ENCODE results near the gene PCDHGC3.
A peak's percentile ranks its signal among the peaks of the same experiment; 100 is the strongest.

The PCDHGC3 gene

GRCh38 chr5:141484310-141484640, 8.5 kb downstream of the PCDHGC3 start:
- Histone ChIP-seq H3K9me3 (0 out of 2 replicates have a peak, but pooled peaks cover 8% of the 10 kb centered on the region), H3K27me3 (no peaks in the 10 kb centered on the region), H3K27ac (no peak overlapping the region), H3K9ac (peak overlapping the region; percentile 80; the same call in 1 of the 2 replicates), H3K4me3 (peak overlapping the region; percentile 71), H3K4me1 (peaks cover 86% of the 10 kb centered on the region), H3K36me3 (peaks cover 32% of the 10 kb centered on the region), H3K4me2 (peak overlapping the region; percentile 96), H4K20me1 (peaks cover 11% of the 10 kb centered on the region)
- TF ChIP-seq Cebpa-rat (IDR thresholded peaks at IDR 0.05): no peak

GRCh38 chr5:141484641-141485311, 9.0 kb downstream of the PCDHGC3 start, which contains the start of gene PCDHGC4:
Gene PCDHGC4 (plus strand): TSS chr5:141485030. CDS start chr5:141485174, 144 bp downstream.
- Histone ChIP-seq H3K4me2 (peak within 1 kb of the TSS; percentile 96), H3K9ac (peak within 1 kb of the TSS; percentile 80), H3K4me1 (peaks cover 86% of the 10 kb centered on the region), H3K27me3 (no peaks in the 10 kb centered on the region), H4K20me1 (peaks cover 11% of the 10 kb centered on the region; the same call in 1 of the 2 replicates), H3K4me3 (peak within 1 kb of the TSS; percentile 71), H3K27ac (peak within 1 kb of the TSS; percentile 75), H3K36me3 (peaks cover 37% of the 10 kb centered on the region), H3K9me3 (0 out of 2 replicates have a peak, but pooled peaks cover 8% of the 10 kb centered on the region)
- TF ChIP-seq Cebpa-rat (IDR thresholded peaks at IDR 0.05): no peak

DNA sequence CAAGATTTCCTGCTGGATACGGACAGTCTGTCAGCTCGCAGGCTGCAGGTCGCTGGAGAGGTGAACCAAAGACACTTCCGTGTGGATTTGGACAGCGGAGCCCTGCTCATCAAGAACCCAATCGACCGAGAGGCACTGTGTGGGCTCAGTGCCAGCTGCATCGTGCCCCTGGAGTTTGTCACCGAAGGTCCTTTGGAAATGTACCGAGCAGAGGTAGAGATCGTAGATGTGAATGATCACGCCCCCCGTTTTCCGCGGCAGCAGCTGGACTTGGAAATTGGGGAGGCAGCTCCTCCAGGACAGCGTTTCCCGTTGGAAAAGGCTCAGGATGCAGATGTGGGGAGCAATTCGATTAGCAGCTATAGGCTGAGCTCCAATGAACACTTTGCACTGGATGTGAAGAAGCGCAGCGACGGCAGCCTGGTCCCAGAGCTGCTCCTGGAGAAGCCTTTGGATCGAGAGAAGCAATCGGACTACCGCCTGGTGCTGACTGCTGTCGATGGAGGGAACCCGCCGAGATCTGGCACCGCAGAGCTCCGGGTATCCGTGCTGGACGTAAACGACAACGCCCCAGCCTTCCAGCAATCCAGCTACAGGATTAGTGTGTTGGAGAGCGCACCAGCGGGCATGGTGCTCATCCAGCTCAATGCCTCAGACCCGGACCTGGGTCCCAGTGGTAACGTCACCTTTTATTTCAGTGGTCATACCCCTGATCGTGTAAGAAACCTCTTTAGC, 9.7 kb downstream of the PCDHGC3 start:
- H3K4me2 ChIP-seq: peak overlapping the region; percentile 96
- H3K27me3 ChIP-seq: no peaks in the 10 kb centered on the region
- peak overlapping the region; percentile 75 for H3K27ac ChIP-seq
- TF ChIP-seq Cebpa-rat (IDR thresholded peaks at IDR 0.05): no peak
- H3K9ac ChIP-seq: peak overlapping the region; percentile 80
- H3K36me3 ChIP-seq: peaks cover 44% of the 10 kb centered on the region
- H4K20me1 ChIP-seq: peaks cover 11% of the 10 kb centered on the region; the same call in 1 of the 2 replicates
- 0 out of 2 replicates have a peak, but pooled peaks cover 8% of the 10 kb centered on the region for H3K9me3 ChIP-seq
- peak overlapping the region; percentile 71 for H3K4me3 ChIP-seq
- peaks cover 86% of the 10 kb centered on the region for H3K4me1 ChIP-seq

GRCh38 chr5:141486091-141486490, 10.3 kb downstream of the PCDHGC3 start:
- no peaks in the 10 kb centered on the region for H3K27me3 ChIP-seq
- H3K4me2 ChIP-seq: peak overlapping the region; percentile 96
- H3K9ac ChIP-seq: no peak overlapping the region
- H3K9me3 ChIP-seq: 0 out of 2 replicates have a peak, but pooled peaks cover 8% of the 10 kb centered on the region
- H3K4me1 ChIP-seq: peaks cover 86% of the 10 kb centered on the region
- no peak overlapping the region for H3K27ac ChIP-seq
- H4K20me1 ChIP-seq: peaks cover 11% of the 10 kb centered on the region; the same call in 1 of the 2 replicates
- no peak for TF ChIP-seq Cebpa-rat (IDR thresholded peaks at IDR 0.05)
- peaks cover 44% of the 10 kb centered on the region for H3K36me3 ChIP-seq
- peak overlapping the region; percentile 71 for H3K4me3 ChIP-seq

DNA sequence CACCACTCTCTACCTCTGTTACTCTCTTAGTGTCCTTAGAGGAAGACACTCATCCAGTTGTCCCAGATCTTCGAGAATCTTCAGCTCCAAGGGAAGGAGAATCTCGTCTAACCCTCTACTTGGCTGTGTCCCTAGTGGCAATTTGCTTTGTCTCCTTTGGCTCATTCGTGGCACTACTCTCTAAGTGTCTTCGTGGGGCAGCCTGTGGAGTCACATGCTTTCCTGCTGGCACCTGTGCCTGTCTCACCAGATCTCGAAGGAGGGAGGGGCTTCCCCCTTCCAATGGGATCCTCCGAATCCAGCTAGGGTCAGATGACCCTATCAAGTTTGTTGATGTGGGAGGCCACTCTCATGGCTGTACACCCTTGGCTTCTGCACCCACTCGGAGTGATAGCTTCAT, 11.4 kb downstream of the PCDHGC3 start:
- 0 out of 2 replicates have a peak, but pooled peaks cover 8% of the 10 kb centered on the region for H3K9me3 ChIP-seq
- no peaks in the 10 kb centered on the region for H3K27me3 ChIP-seq
- H3K4me3 ChIP-seq: no peak overlapping the region
- no peak overlapping the region for H3K9ac ChIP-seq
- H3K36me3 ChIP-seq: peaks cover 40% of the 10 kb centered on the region
- H3K4me1 ChIP-seq: peaks cover 90% of the 10 kb centered on the region
- TF ChIP-seq Cebpa-rat (IDR thresholded peaks at IDR 0.05): no peak
- peak overlapping the region; percentile 96 for H3K4me2 ChIP-seq
- peaks cover 11% of the 10 kb centered on the region; the same call in 1 of the 2 replicates for H4K20me1 ChIP-seq
- H3K27ac ChIP-seq: no peak overlapping the region; the same call in 1 of the 2 replicates

GRCh38 chr5:141488591-141489561, 13.1 kb downstream of the PCDHGC3 start, which contains the start of gene PCDHGC5:
Gene PCDHGC5 (plus strand): TSS chr5:141489081. CDS start chr5:141489241, 160 bp downstream.
- Histone ChIP-seq H3K4me2 (peak within 1 kb of the TSS; percentile 96), H3K9ac (no peak within 1 kb of the TSS; the same call in 1 of the 2 replicates), H3K4me1 (peaks cover 97% of the 10 kb centered on the region), H3K36me3 (peaks cover 40% of the 10 kb centered on the region), H3K4me3 (no peak within 1 kb of the TSS), H3K9me3 (0 out of 2 replicates have a peak, but pooled peaks cover 8% of the 10 kb centered on the region), H4K20me1 (peaks cover 11% of the 10 kb centered on the region; the same call in 1 of the 2 replicates), H3K27me3 (no peaks in the 10 kb centered on the region), H3K27ac (no peak within 1 kb of the TSS)
- no peak for TF ChIP-seq Cebpa-rat (IDR thresholded peaks at IDR 0.05)

DNA sequence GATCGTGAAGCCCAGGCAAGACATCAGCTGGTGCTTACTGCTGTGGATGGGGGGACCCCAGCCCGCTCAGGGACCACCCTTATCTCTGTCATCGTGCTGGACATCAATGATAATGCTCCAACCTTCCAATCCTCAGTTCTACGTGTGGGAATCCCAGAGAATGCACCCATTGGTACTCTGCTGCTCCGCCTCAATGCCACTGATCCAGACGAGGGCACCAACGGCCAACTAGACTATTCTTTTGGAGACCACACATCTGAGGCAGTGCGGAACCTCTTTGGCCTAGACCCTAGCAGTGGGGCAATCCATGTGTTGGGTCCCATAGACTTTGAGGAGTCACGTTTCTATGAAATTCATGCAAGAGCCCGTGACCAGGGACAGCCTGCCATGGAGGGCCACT, 14.1 kb downstream of the PCDHGC3 start:
- H3K4me3 ChIP-seq: no peak overlapping the region
- peaks cover 40% of the 10 kb centered on the region for H3K36me3 ChIP-seq
- H4K20me1 ChIP-seq: peaks cover 11% of the 10 kb centered on the region; the same call in 1 of the 2 replicates
- H3K27me3 ChIP-seq: no peaks in the 10 kb centered on the region
- H3K9ac ChIP-seq: no peak overlapping the region; the same call in 1 of the 2 replicates
- H3K9me3 ChIP-seq: 0 out of 2 replicates have a peak, but pooled peaks cover 8% of the 10 kb centered on the region
- peaks cover 99% of the 10 kb centered on the region for H3K4me1 ChIP-seq
- TF ChIP-seq Cebpa-rat (IDR thresholded peaks at IDR 0.05): no peak
- H3K27ac ChIP-seq: no peak overlapping the region
- H3K4me2 ChIP-seq: peak overlapping the region; percentile 96

- H4K20me1 ChIP-seq: peaks cover 10% of the 10 kb centered on the region; the same call in 1 of the 2 replicates
Observed at GRCh38 chr5:141490271-141490670, 14.5 kb downstream of the PCDHGC3 start.

More at GRCh38 chr5:141490271-141490670, 14.5 kb downstream of the PCDHGC3 start:
- no peak for TF ChIP-seq Cebpa-rat (IDR thresholded peaks at IDR 0.05)
- Histone ChIP-seq H3K27ac (no peak overlapping the region), H3K4me1 (peaks cover 100% of the 10 kb centered on the region), H3K4me3 (no peak overlapping the region), H3K27me3 (no peaks in the 10 kb centered on the region), H3K36me3 (peaks cover 40% of the 10 kb centered on the region), H3K9ac (no peak overlapping the region), H3K9me3 (0 out of 2 replicates have a peak, but pooled peaks cover 8% of the 10 kb centered on the region), H3K4me2 (peak overlapping the region; percentile 96)
